GM12875 (cell line): ENCODE results near the gene CPE.

Experiments
- H3K4me3 ChIP-seq: one replicate; pipeline ENCODE4 v1.5.1; 2011; ENCODE audit warnings: low read depth, low read length, control low read depth
- CTCF ChIP-seq: IDR thresholded peaks from 2 replicates; pipeline ENCODE4 v1.5.1; 2011; ENCODE audit warnings: low read depth, mild to moderate bottlenecking, control low read depth, inconsistent platforms, low read length, moderate library complexity, borderline replicate concordance; ENCODE audit not compliant: insufficient read depth

Gene CPE

GRCh38 chr4:165364452-165365080, 14.2 kb upstream of the CPE start:
- TF ChIP-seq CTCF = no peak
- H3K4me3 ChIP-seq = no peak overlapping the region

- TF ChIP-seq CTCF = no peak
- no peak overlapping the region for H3K4me3 ChIP-seq
Measured at GRCh38 chr4:165367040-165367439, 11.8 kb upstream of the CPE start.

GRCh38 chr4:165368114-165368513, 10.7 kb upstream of the CPE start:
- no peak overlapping the region for H3K4me3 ChIP-seq
- TF ChIP-seq CTCF = no peak

- no peak overlapping the region for H3K4me3 ChIP-seq
- TF ChIP-seq CTCF = no peak
Measured at GRCh38 chr4:165368567-165368966, 10.2 kb upstream of the CPE start.

- no peak overlapping the region for H3K4me3 ChIP-seq
- TF ChIP-seq CTCF = no peak
Measured at GRCh38 chr4:165369522-165369921, 9.3 kb upstream of the CPE start.

- H3K4me3 ChIP-seq = no peak overlapping the region
- TF ChIP-seq CTCF = no peak
Measured at GRCh38 chr4:165370530-165370929, 8.3 kb upstream of the CPE start.

- no peak for TF ChIP-seq CTCF
- no peak overlapping the region for H3K4me3 ChIP-seq
Measured at GRCh38 chr4:165375465-165375864, 3.3 kb upstream of the CPE start.
